ENCODE data around the gene DYNC1I1. TPM values are rescaled to one million over a fixed set of nuclear protein-coding genes. Genes with fewer than 3 reads are reported as not detected.

The DYNC1I1 gene
- total and polyA plus RNA-seq, 2 of the 4 experiments (the other 2 are of a cell fraction), result under 0.01 to 0.15 TPM

- no peak overlapping the region for H3K14ac ChIP-seq (replicated peaks; ENCODE audit: low read depth, low read length)
- no peak for ATAC-seq (ENCODE audit: low read depth)
- no peak overlapping the region for H3K9ac ChIP-seq (ENCODE audit: low read depth, low read length)
- no peaks in the 10 kb centered on the region for H3K36me3 ChIP-seq (ENCODE audit: control insufficient read depth, insufficient read depth, low read length)
- H2AFZ ChIP-seq (replicated peaks; ENCODE audit: low read length, poor library complexity), result no peak overlapping the region
- no TSS peak for BruUV-seq (replicated peaks)
- no peaks in the 10 kb centered on the region for H3K9me3 ChIP-seq (ENCODE audit: control insufficient read depth, insufficient read depth, low read length)
- intact Hi-C loops (cut with micrococcal nuclease), result no loop called here
- H3K79me1 ChIP-seq (ENCODE audit: low read depth in 1 of 2, low read length in 2 of 2), result no peaks in the 10 kb centered on the region
- H3K23ac ChIP-seq (ENCODE audit: low read depth, low read length), result no peak overlapping the region
- H4K20me1 ChIP-seq (ENCODE audit: insufficient read depth, low read length), result no peaks in the 10 kb centered on the region
- no peak for DNase-seq
- no peak overlapping the region for H3K4me3 ChIP-seq (ENCODE audit: insufficient read depth, low read depth, low read length)
- in situ Hi-C loops (cut with MboI; ENCODE audit: low sequenced_read_pairs), result no loop called here
- ChIA-PET CTCF (no interaction called here), POLR2A (ENCODE audit: unreplicated experiment) (no interaction called here)
- no peak overlapping the region for H2BK15ac ChIP-seq (ENCODE audit: low read depth, low read length)
- no peak overlapping the region for H2BK120ac ChIP-seq (ENCODE audit: low read depth, low read length)
- H3K27ac ChIP-seq (ENCODE audit: insufficient read depth, low read length), result no peak overlapping the region
- no peak overlapping the region for H4K91ac ChIP-seq (ENCODE audit: insufficient read depth, low read depth, low read length)
- no peak overlapping the region for H3K18ac ChIP-seq (ENCODE audit: low read depth, low read length)
- no peak overlapping the region for H2BK20ac ChIP-seq (ENCODE audit: low read depth, low read length)
- no peaks in the 10 kb centered on the region for H3K27me3 ChIP-seq (ENCODE audit: control insufficient read depth, insufficient read depth, low read length)
- TF ChIP-seq, protein P1, sequence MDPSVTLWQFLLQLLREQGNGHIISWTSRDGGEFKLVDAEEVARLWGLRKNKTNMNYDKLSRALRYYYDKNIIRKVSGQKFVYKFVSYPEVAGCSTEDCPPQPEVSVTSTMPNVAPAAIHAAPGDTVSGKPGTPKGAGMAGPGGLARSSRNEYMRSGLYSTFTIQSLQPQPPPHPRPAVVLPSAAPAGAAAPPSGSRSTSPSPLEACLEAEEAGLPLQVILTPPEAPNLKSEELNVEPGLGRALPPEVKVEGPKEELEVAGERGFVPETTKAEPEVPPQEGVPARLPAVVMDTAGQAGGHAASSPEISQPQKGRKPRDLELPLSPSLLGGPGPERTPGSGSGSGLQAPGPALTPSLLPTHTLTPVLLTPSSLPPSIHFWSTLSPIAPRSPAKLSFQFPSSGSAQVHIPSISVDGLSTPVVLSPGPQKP (IDR thresholded peaks at IDR 0.05; ENCODE audit: borderline replicate concordance, low read depth, low read length), result no peak
- TF ChIP-seq, protein P2, sequence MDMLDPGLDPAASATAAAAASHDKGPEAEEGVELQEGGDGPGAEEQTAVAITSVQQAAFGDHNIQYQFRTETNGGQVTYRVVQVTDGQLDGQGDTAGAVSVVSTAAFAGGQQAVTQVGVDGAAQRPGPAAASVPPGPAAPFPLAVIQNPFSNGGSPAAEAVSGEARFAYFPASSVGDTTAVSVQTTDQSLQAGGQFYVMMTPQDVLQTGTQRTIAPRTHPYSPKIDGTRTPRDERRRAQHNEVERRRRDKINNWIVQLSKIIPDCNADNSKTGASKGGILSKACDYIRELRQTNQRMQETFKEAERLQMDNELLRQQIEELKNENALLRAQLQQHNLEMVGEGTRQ (IDR thresholded peaks at IDR 0.05; ENCODE audit: low read depth, low read length), result no peak
- TF ChIP-seq CEBPB (IDR thresholded peaks at IDR 0.05; ENCODE audit: low read depth, low read length), result no peak
- no peak for TF ChIP-seq MXI1 (IDR thresholded peaks at IDR 0.05; ENCODE audit: borderline replicate concordance, low read depth, low read length)
- no peak for TF ChIP-seq POLR2A (IDR thresholded peaks at IDR 0.05; ENCODE audit: low read depth, low read length)
- no peak for TF ChIP-seq SMC3 (IDR thresholded peaks at IDR 0.05; ENCODE audit: low read depth, low read length)
- TF ChIP-seq BHLHE40 (IDR thresholded peaks at IDR 0.05; ENCODE audit: low read depth, low read length), result no peak
- TF ChIP-seq, protein P3, sequence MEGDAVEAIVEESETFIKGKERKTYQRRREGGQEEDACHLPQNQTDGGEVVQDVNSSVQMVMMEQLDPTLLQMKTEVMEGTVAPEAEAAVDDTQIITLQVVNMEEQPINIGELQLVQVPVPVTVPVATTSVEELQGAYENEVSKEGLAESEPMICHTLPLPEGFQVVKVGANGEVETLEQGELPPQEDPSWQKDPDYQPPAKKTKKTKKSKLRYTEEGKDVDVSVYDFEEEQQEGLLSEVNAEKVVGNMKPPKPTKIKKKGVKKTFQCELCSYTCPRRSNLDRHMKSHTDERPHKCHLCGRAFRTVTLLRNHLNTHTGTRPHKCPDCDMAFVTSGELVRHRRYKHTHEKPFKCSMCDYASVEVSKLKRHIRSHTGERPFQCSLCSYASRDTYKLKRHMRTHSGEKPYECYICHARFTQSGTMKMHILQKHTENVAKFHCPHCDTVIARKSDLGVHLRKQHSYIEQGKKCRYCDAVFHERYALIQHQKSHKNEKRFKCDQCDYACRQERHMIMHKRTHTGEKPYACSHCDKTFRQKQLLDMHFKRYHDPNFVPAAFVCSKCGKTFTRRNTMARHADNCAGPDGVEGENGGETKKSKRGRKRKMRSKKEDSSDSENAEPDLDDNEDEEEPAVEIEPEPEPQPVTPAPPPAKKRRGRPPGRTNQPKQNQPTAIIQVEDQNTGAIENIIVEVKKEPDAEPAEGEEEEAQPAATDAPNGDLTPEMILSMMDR (conservative IDR thresholded peaks at IDR 0.05; ENCODE audit: low read depth, low read length), result no peak
- no peak for TF ChIP-seq FOS (IDR thresholded peaks at IDR 0.05; ENCODE audit: low read depth, low read length)
- TF ChIP-seq NFE2L2 (IDR thresholded peaks at IDR 0.05; ENCODE audit: low read depth, low read length), result no peak
- TF ChIP-seq RCOR1 (IDR thresholded peaks at IDR 0.05; ENCODE audit: insufficient replicate concordance, low read length), result no peak
- no peak for TF ChIP-seq RFX5 (IDR thresholded peaks at IDR 0.05; ENCODE audit: low read depth, low read length)
- no peak for TF ChIP-seq MAFK (IDR thresholded peaks at IDR 0.05; ENCODE audit: low read depth, low read length)
- TF ChIP-seq CHD1 (IDR thresholded peaks at IDR 0.05; ENCODE audit: low read depth, low read length), result no peak
- no peak overlapping the region for H3K4ac ChIP-seq (ENCODE audit: low read depth, low read length)
- WGBS, 2 experiments (ENCODE audit: extremely low coverage in 2 of 2, insufficient read length in 1 of 2), result no CpG with 5 or more reads among the region's 1 CpG
- no peak overlapping the region for H3K56ac ChIP-seq (ENCODE audit: extremely low read depth, insufficient read depth, low read length)
- H2BK5ac ChIP-seq (ENCODE audit: low read depth, low read length, poor library complexity, severe bottlenecking), result no peak overlapping the region
- no peak overlapping the region for H4K8ac ChIP-seq (ENCODE audit: low read depth in 2 of 2, low read length in 2 of 2)
- dilution Hi-C loops (cut with HindIII; ENCODE audit: low sequenced_read_pairs, unreplicated experiment), result no loop called here
- no peak overlapping the region for H4K5ac ChIP-seq (ENCODE audit: low read depth, low read length)
- H3K4me2 ChIP-seq (ENCODE audit: low read depth, low read length), result no peak overlapping the region
- no peaks in the 10 kb centered on the region for H3K4me1 ChIP-seq (ENCODE audit: control insufficient read depth, insufficient read depth, low read length)
- no peak overlapping the region for H2AK9ac ChIP-seq (replicated peaks; ENCODE audit: low read depth, low read length, poor library complexity)
- H3K9me1 ChIP-seq (ENCODE audit: insufficient read depth, low read length), result no peaks in the 10 kb centered on the region
- no peak overlapping the region for H2AK5ac ChIP-seq (ENCODE audit: low read depth, low read length)
Measured at GRCh38 chr7:95952851-95953250, 180.5 kb downstream of the DYNC1I1 start.
